ENCODE measurements around the gene ZFX.

- TF ChIP-seq ATF3 (IDR thresholded peaks at IDR 0.05; ENCODE audit: insufficient read depth, low read depth, low read length) (no peak), CTCF (IDR thresholded peaks at IDR 0.05; ENCODE audit: control extremely low read depth in 1 of 3, insufficient read depth in 1 of 3, low read depth in 1 of 3, low read length in 3 of 3) (no peak), BACH1 (IDR thresholded peaks at IDR 0.05; ENCODE audit: low read length) (no peak), JUN (IDR thresholded peaks at IDR 0.05; ENCODE audit: low read depth, low read length) (no peak), CTBP2 (IDR thresholded peaks at IDR 0.05; ENCODE audit: borderline replicate concordance, insufficient read depth, insufficient read length, low read length) (no peak), SRF (IDR thresholded peaks at IDR 0.05; ENCODE audit: low read depth, low read length) (no peak), YY1 (IDR thresholded peaks at IDR 0.05; ENCODE audit: low read depth, low read length) (no peak), BCL11A (IDR thresholded peaks at IDR 0.05; ENCODE audit: low read depth in 2 of 2, low read length in 2 of 2) (no peak), EP300 (IDR thresholded peaks at IDR 0.05; ENCODE audit: borderline replicate concordance in 1 of 2, low read depth in 2 of 2, low read length in 2 of 2) (no peak), POLR2AphosphoS5 (IDR thresholded peaks at IDR 0.05; ENCODE audit: low read depth, low read length) (no peak), ZNF274 (IDR thresholded peaks at IDR 0.05; ENCODE audit: borderline replicate concordance, extremely low read depth, low read length) (no peak)
Observed at GRCh38 chrX:24262309-24262708, 112.8 kb downstream of the ZFX start.

All from H1 (cell line).